ENCODE measurements around the gene SPHK2. TPM values are rescaled to one million over a fixed set of nuclear protein-coding genes. Genes with fewer than 3 reads are reported as not detected.

Gene SPHK2
- total and polyA plus RNA-seq, 2 of the 8 experiments (the other 6 are each of a cell fraction or from before 2014, with no cell fraction given): 43.9 to 60.9 TPM

- H3K36me3 ChIP-seq (ENCODE audit: control insufficient read depth in 2 of 4, insufficient read depth in 4 of 4, low read length in 3 of 4): no peaks in the 10 kb centered on the region
- H4K20me1 ChIP-seq (replicated peaks in 1 of 2; ENCODE audit: control insufficient read depth in 1 of 2, insufficient read depth in 2 of 2, low read length in 2 of 2): no peaks in the 10 kb centered on the region
- H2BK20ac ChIP-seq (ENCODE audit: low read length): no peak overlapping the region
- no peaks in the 10 kb centered on the region; a peak in 1 of 7 replicates for H3K27me3 ChIP-seq (replicated peaks in 1 of 4; ENCODE audit: control insufficient read depth in 3 of 4, extremely low read depth in 1 of 4, insufficient read depth in 3 of 4, low read length in 3 of 4)
- no peak overlapping the region for H2BK120ac ChIP-seq (replicated peaks; ENCODE audit: low read depth, low read length)
- H3K79me1 ChIP-seq (ENCODE audit: low read depth, low read length): no peaks in the 10 kb centered on the region
- WGBS, 2 experiments (ENCODE audit: extremely low coverage in 1 of 2, insufficient coverage in 1 of 2, insufficient read length in 1 of 2, insufficient replicate concordance in 2 of 2, low coverage in 1 of 2, low lambda C conversion rate in 2 of 2, missing lambda C conversion rate in 1 of 2): 88% methylated on average over 34 of the region's 35 CpGs; no CpG with 5 or more reads in 1 of the 2 experiments
- H2AFZ ChIP-seq (ENCODE audit: low read length): no peak overlapping the region
- H2BK12ac ChIP-seq (ENCODE audit: low read depth, low read length): peak overlapping the region; percentile 28
- no peak overlapping the region for H3K14ac ChIP-seq (ENCODE audit: insufficient read length)
- no peak overlapping the region for H3K27ac ChIP-seq (ENCODE audit: low read depth, low read length)
- CTCF ChIA-PET (ENCODE audit: partially characterized antibody): interaction anchor here (1.5 kb wide), 1 partner anchor 15 kb away, joined by 4 read pairs; the partner anchor contains the start of gene CA11
- peaks cover 0 to 3% (median 0%) of the 10 kb centered on the region in 4 experiments; a peak in 1 of 7 replicates for H3K4me1 ChIP-seq (replicated peaks in 1 of 4; ENCODE audit: control insufficient read depth in 3 of 4, insufficient read depth in 4 of 4, low read length in 3 of 4)
- H3K9ac ChIP-seq (replicated peaks in 1 of 4; ENCODE audit: extremely low read depth in 1 of 4, low read depth in 3 of 4, low read length in 3 of 4): no peak overlapping the region
- no peak overlapping the region for H3K4me3 ChIP-seq (ENCODE audit: extremely low read depth in 1 of 4, insufficient read depth in 2 of 4, low read depth in 3 of 4, low read length in 4 of 4)
- H4K8ac ChIP-seq (ENCODE audit: extremely low read depth, insufficient read depth, low read length): no peak overlapping the region
- no peak overlapping the region for H3K4ac ChIP-seq (replicated peaks; ENCODE audit: insufficient read length, low read depth, low read length)
- no peak overlapping the region for H3K18ac ChIP-seq (ENCODE audit: extremely low read depth, low read length)
- H3K23ac ChIP-seq (ENCODE audit: insufficient read length): no peak overlapping the region
- FAIRE-seq (peak; percentile 99), DNase-seq (ENCODE audit: low read depth in 1 of 2, low spot score in 2 of 2) (peak in 1 of 2 experiments; percentile 84)
- H3K4me2 ChIP-seq (ENCODE audit: insufficient read depth in 1 of 2, low read depth in 2 of 2, low read length in 2 of 2): no peak overlapping the region
- H3K23me2 ChIP-seq (ENCODE audit: low read depth, low read length): no peaks in the 10 kb centered on the region
- H3K79me2 ChIP-seq (ENCODE audit: control insufficient read depth in 1 of 2, insufficient read depth in 2 of 2, low read length in 2 of 2): no peaks in the 10 kb centered on the region
- no peak overlapping the region for H2BK5ac ChIP-seq (ENCODE audit: low read depth, low read length)
- no peak overlapping the region for H4K5ac ChIP-seq (ENCODE audit: insufficient read length, low read depth, low read length)
- POLR2A ChIA-PET (ENCODE audit: partially characterized antibody): no interaction called here
- no peak overlapping the region for H3K56ac ChIP-seq (replicated peaks; ENCODE audit: insufficient read length, low read depth, low read length)
- no peaks in the 10 kb centered on the region; a peak in 2 of 4 replicates for H3K9me3 ChIP-seq (ENCODE audit: insufficient read depth in 2 of 2, low read depth in 1 of 2, low read length in 1 of 2)
- no peak overlapping the region for H4K91ac ChIP-seq (replicated peaks; ENCODE audit: insufficient read length, low read length)
- H2AK5ac ChIP-seq (ENCODE audit: low read depth, low read length): no peak overlapping the region
- 0 out of 2 replicates have a peak overlapping the region, but pooled peaks have one; percentile 29 for H2BK15ac ChIP-seq (ENCODE audit: low read length)
- TF ChIP-seq TEAD4 (IDR thresholded peaks at IDR 0.05; ENCODE audit: low read depth, low read length) (no peak), KDM4A (IDR thresholded peaks at IDR 0.05; ENCODE audit: low read depth, low read length, severe bottlenecking) (no peak), HDAC2 (IDR thresholded peaks at IDR 0.05; ENCODE audit: borderline replicate concordance in 1 of 2, low read depth in 2 of 2, low read length in 2 of 2) (no peak), MAX (IDR thresholded peaks at IDR 0.05) (peak; percentile 43; the same call in 1 of the 2 replicates), JUND (IDR thresholded peaks at IDR 0.05; ENCODE audit: low read length) (peak; percentile 79), NANOG (IDR thresholded peaks at IDR 0.05; ENCODE audit: insufficient read depth, low read depth, low read length, poor library complexity, severe bottlenecking) (no peak), RNF2 (IDR thresholded peaks at IDR 0.05; ENCODE audit: borderline replicate concordance, low read depth, low read length, missing control alignments, poor library complexity, severe bottlenecking) (no peak), YY1 (IDR thresholded peaks at IDR 0.05; ENCODE audit: low read depth, low read length) (no peak), TAF1 (IDR thresholded peaks at IDR 0.05; ENCODE audit: low read depth, low read length) (no peak), SAP30 (IDR thresholded peaks at IDR 0.05; ENCODE audit: insufficient read depth, insufficient replicate concordance, low read length) (no peak), NRF1 (IDR thresholded peaks at IDR 0.05; ENCODE audit: low read depth, low read length) (no peak)
These were observed 41.8 kb downstream of the SPHK2 start for GRCh38 chr19:48660852-48661710.

All from H1 (cell line).